NCI-H526 (cell line): ENCODE results near the gene ANKRD18A.

Experiments
- DNase-seq, 2 experiments: peaks; one replicate each; lab custom pipeline; 2025; lab: John Stamatoyannopoulos, UW

Gene ANKRD18A

DNA sequence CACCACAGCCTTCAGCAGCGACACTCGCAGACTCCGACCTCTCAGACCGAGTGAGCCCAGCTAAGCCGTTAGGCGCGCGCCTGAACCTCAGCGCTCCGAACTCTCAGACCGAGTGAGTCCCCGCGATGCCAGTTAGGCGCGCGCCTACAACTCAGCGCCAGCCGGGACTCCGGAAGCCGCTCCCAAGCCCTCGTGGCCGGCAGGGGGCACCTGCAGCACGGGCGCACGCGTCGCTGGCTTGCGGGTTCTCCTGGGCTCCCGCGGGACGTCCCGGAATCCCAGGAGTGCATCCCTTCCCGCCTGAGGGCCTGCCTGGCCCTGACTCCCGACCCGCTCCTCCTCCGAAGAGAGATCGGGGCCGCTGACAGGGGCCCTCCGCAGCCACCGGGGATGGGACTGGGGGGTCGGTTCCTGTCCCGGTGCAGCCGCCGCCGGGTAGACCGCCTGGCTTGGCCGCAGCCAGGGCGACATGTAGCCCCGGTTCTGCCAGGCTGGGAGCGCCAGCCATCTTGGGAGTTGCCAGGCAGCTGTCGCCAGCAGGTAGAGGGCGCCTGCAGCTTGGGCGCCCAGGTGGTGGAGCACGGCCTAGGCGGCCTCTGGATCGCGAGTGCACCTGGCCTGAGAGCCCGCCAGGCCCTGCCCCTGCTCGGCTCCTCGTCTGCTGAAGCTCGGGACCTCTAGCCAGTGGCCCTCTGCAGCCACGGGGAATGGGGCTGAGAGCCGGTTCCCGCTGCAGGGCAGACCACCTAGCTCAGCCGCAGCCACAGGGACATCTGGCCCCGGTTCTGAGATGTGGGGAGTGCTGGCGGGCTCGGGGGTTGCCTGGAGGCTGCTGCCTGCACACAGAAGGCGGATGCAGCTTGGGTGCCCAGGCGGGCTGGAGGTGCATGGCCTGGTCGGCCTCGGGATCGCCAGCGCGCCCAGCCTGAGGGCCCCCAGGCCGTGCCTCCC is at the start of gene ANKRD18A:
ANKRD18A (minus strand) TSS at position 114 of the 951 bp plus-strand sequence. CDS start 311 bp downstream, outside the sequence.
- peak; percentile 90 to 99 for DNase-seq

DNA sequence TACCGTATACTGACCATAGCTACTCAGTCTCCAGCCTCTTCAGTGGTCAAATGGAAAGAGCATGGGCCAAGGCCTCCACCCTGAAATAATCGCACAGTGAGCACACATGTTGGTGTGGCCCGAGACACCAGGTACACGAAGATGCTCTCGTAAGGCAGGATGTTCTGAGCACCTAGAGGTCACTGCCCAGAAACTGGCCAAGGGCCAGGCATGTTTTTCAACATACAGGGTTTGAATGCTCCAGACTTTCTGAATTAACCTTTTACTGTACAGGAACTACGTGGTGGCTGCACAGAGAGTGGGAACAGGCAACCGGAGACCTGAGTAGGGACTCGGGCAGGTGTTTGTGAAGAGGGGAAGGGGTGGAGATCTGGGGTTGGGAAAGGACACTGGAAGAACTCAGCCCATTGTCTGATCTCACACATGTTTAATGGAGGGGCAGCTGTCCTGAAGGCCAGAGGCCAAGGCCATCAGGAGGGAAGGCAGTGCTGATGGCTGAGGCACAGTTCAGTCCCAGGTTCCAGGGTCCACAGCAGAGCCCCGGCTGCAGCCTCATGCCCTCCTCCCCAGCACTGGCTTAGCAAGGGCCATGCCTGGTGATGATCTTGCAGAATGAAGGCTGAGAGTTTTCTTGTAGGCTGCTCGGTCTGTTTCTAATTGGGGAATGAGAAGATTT is 48.5 kb upstream of the ANKRD18A start:
- no peak for DNase-seq

DNA sequence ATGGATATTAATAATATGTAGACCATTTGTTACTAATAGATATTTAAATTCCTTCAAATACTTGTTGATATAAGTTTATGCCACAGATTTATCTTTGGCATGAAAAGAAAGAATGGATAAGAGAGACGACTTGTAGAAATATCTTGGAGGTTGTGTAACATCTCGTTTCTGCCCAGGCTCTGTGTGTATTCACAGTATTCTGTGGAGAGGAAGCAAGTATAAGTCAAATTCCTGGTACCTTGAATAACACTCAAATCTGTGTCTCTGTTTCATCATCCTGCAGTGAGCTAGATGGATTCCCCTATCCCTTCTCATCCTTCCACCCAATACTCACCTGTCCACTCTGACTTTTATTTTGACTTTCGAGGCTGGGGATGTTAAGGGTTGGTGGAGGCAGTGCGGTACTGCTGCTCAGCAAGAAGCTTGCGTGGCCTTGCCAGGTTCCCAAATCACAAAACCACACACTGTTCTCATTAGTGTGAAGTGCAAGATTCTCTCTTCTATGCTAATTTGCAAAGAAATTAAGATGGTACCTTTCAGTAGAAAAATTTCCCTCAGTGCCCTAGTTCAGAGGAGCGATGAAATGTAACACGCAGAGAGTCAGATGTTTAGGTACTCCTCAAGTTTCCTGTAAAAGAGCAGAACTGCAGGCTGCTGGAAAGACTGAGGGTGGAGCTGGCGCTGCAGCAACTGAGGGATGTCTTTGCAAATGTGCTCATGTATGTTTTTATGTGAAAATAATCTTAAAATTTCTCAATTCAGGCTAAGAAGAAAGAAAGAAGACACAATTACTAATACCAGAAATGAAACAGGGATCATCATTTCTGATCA is 42.6 kb upstream of the ANKRD18A start:
- peak in 1 of 2 experiments; percentile 12 for DNase-seq

DNA sequence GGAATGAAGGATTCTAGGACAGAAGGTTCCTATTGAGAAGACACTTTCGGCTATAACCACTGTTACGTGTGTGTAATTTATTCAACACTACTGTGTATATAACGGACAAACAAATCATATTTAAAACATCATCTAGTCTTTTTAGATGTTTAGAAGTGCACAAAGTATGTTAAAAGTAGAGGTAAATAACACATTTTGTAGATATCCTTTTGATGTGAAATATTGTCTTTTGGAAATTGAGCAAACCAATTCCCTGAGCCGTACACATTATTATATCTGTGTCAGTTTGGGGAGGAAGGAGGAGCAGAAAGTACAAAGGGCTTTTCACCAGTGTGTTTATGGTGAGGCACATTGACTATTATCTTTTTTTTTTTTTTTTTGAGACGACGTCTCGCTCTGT is 39.1 kb upstream of the ANKRD18A start:
- DNase-seq = peak in 1 of 2 experiments; percentile 12

DNA sequence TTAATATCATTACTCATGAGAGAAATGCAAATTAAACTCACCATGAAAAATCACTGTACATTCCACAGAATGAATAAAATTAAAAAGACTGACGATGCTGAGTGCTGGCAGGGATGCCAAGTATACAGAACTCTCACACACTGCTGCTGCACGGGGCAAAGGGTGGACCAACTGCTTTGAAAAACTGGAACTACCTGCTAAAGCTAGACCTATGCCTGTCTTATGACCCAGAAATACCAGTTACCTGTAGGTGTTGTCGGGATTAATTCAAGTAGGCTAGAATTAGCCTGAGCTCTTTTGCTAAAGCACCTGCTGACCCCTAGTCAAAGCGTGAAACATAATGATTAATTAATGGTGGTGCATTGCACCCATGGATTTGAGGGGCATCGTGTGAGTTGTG is 36.5 kb upstream of the ANKRD18A start:
- DNase-seq = peak in 1 of 2 experiments; percentile 12

DNA sequence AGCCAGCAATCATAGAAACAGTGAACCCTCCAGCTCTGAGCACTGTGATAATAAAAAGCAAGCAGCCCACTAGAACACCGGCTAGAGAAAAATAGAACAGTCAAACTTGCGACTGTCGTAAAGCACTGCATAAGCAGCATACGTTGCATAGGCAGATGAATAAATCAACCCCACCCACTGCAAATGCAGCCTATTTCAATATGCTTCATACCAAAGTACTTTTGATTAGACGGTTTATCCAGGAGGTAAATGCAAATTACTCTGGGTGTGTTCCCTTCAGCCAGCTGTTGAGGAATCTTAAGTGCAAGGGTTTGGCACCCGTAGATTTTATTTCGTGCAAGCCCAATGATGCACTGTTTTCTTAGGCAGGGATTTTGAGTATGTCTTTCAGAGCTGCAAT is 32.1 kb upstream of the ANKRD18A start:
- peak; percentile 88 to 92 for DNase-seq

DNA sequence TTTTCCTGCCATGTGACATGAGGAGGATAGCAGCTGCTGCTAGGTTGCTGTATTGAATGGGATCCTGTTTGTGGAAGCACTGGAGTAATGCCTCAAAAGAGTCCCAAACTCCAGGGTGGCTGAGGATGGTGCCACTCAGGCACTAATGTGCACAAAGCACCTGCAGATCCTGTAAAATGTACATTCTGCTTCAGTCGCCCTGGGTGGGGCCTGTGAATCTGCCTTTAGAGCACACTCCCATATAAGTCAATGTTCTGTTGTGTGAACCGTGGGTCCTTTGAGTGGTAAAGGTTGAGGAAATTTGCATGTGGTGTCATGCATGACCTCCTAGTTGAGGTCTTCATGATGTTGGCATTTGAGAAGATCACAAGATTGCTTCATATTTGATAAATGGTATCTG is 31.6 kb upstream of the ANKRD18A start:
- peak in 1 of 2 experiments; percentile 88 for DNase-seq

DNA sequence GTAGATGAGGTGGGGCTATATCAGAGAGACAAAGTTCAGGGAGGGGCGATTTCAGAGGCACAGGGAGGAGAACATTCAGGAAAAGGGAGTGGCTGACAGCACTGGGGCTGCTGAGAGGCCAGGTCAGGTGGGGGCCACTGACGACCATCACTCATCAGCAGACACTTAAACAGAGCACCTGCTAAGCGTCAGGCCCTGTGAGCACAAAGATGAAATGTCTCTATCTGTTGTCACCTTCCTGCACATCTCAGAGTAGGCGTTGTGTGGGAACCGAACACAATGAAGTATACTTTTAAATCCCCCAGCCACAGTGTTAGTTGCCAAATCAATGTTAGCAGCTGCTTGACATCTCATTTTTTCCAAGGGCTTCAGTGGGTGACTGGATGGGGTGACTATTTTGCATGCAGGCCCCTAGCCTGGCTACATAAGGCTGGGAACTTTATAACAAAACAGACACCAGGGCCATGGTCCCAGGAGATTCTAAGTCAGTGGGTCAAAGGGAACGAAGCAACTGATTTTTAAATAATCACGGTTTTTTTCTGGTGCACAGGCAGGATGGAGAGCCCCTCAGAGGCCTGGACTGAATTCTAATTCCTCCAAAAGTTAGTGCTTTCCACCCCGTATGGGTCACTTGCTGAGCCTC is 31.1 kb upstream of the ANKRD18A start:
- peak in 1 of 2 experiments; percentile 9 for DNase-seq

DNA sequence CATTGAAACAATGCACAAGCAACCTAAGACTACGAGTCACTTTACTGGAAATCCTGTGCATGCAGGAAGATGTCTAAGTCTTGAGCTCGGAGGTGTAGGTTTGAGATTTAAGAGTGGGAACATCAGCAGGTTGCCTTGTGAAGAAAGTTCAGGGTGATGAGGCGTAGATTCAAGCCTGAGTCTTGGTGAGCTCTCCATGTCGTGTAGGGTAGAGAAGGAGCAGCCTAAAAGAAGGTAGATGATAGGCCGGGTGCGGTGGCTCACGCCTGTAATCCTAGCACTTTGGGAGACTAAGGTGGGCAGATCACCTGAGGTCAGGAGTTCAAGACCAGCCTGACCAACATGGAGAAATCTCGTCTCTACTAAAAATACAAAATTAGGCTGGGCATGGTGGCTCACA is 30.2 kb upstream of the ANKRD18A start:
- DNase-seq = no peak

DNA sequence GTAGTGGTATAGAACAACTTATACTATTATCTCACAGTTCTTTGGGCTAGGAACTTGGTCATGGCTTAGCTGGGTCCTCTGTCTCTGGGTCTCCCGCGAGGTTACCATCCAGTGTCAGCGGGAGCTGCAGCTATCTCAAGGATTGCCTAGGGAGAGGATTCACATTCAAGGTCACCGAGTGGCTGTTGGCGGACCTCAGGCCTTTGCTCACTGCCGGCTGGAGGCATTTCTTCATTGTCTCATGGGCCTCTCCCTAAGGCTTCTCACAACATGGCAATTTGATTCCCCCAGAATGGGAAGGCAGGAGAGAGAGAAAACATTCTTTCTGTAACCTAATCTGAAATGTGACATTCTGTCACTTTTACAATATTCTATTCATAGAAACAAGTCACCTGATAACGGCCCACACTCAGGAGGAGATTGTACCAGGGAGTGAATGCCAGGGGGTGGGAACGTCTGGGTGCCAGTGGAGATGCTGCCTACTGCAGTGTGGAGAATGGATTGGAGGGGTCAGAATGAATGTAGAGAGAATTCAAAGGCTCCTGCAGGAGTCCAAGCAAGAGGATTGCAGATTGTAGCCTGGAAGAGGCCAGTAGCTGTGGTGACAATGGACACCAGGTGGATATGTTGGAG is 29.5 kb upstream of the ANKRD18A start:
- no peak for DNase-seq

DNA sequence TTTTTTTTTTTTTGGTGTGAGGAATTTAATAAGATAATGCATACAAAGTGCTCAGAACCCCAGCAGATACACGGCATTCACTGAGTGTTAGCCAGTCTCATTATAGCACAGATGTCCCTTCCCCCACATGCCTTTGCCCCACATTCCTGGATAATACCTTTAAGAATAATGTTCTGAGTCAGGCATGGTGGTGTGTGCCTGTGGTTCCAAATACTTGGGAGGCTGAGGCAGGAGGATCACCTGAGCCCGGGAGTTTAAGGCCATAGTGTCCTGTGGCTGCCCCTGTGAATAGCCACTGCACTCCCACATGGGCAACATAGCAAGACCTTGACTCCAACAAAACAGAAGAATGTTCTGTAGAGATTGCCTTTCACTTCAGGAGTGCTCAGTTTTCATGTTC is 24.2 kb upstream of the ANKRD18A start:
- DNase-seq = no peak

DNA sequence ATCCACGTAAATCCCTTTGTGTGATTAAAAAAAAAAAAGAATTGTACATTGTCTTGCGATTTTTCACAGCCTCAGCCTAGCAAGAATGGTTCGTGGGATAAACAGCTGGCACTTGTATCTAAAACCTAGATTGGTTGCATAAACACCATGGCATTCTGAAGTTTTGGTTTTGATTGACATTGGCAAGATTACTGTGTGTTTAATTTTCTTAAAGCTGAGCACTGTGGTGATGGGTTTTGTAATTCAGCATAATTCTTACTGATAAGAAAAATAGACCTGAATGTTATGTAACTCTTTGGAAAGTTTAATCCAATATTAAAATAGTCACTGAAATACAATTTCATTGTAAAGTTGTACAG is 23.4 kb upstream of the ANKRD18A start:
- no peak for DNase-seq

DNA sequence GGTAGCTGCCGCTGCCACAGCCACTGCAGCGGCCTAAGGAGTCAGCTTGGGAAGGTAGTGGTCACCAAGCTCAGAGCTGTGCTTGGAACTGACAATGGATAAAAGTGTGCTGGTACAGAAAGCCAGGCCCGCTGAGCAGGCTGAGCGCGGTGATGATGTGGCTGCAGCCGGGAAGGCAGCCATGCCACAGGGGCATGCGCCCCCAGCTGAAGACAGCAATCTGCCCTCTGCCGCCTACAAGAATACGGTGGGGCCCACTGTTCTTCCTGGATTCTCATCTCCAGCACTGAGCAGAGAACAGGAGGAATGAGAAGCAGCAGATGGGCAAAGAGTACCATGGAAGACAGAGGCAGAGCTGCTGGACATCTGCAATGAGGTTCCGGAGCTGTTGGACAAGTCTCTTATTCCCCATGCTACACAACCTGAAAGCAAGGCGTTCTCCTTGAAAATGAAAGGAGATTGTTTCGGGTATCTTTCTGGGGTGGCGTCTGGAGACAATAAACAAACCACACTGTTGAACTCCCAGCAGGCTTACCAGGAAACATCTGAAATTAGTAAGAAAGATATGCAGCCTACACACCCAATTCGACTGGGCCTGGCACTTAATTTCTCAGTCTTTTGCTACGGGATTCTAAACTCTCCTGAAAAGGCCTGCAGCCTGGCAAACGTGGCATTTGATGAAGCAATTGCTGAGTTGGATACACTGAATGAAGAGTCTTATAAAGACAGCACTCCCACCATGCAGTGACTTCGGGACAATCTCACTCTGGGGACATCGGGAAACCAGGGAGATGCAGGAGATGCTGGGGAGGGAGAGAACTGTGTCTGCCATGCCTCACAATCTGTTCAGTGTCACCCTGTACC is 22.8 kb upstream of the ANKRD18A start:
- DNase-seq = no peak

DNA sequence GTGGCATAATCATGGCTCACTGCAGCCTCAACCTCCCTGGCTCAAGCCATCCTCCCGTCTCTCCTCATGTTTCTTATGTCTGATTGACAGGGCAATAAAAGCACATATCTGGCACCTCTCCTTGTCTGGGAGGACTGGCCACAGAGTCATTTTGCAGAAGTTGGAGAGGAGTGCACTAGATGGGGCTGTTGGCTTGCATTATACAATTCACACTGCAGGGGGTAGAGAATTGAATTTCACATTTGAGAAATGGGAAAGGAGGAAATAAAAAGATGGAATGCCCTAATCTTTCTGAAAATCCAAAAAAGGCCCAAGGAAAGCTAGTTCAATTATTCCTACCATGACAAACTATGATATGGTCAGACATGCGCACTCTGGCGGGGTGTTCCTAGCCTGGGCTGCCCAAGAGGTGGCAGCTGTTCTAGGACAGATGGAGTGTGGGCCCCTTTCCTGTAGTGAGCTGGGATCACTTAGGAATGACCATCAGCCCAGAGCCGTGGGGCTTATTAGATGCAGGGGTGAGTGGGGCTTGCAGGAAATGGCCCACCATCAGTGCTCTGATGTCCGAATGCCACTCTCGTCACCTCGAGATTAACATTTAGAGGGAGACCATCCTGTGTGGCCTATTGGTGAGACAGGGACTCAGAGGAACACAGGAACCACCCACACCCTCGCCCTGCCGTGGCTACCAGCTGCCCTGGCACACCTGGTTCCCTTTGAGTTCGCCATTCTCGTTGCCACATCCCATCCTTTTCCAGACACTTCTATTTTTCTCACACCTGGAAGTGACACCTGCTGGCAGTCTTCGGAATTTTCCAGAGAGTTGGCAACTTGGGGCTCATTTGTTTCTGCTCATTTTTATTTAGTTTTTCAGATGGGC is 21.8 kb upstream of the ANKRD18A start:
- peak; percentile 51 to 78 for DNase-seq

DNA sequence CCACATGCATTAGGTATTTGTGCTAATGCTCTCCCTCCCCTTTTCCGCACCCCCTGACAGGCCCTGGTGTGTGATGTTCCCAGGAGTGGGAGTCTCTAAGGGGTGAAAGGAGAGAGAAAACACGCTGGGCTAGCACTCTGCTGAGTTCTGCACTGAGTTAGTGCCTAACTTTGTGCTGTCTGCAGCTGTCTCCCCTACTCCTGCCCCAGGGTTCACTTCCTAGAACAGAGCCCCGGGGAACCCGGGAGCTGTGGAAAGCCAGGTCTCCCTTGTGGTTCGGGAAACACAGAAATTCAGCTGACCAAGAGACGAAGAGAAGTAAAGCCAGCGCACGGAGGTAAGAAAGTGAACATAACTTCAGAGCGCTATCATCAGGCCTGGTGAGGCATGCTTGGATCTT is 20.7 kb upstream of the ANKRD18A start:
- no peak for DNase-seq

DNA sequence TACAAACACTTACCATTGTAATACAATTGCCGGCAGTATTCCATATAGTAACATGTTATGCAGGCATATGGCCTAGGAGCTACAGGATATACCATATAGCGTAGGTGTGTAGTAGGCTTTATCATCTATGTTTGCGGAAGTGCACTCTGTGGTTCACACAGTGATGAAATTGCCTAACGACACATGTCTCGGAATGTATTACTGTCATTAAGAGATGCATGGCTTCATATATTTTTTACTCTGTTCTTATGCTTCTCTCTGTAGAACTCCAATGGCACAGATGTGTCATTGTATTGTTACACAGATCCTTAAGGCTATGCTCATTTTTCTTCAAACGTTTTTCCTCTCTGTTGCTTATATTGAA is 19.2 kb upstream of the ANKRD18A start:
- no peak for DNase-seq

DNA sequence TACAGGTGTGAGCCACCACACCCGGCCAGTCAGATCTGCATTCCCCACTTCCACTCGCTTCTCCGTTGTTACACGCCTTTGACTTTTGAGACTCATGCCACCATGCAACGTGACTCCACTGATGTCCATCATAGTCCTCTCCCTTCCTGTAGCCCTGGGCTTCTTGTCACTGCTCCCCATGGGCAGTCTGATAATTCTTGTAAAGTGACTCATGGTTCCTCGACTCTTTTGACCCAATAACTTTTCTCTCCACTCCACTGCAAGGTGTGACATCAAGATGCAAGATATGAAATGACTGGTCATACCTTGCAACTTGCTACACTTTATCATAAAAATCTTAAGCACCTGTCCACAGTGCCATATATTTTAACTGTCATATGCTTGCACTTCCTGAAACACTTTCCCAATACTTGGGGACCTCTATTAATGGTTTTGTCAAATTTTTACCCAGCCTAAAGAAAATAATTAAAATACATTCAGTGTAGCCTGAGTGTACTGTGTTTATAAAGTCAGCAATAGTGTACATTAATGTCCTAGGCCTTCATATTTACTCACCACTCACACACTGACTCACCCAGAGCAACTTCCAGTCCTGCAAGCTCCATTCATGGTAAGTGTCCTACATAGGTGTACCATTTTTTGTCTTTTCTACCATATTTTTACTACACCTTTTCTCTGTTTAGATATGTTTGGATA is 18.6 kb upstream of the ANKRD18A start:
- DNase-seq = no peak

DNA sequence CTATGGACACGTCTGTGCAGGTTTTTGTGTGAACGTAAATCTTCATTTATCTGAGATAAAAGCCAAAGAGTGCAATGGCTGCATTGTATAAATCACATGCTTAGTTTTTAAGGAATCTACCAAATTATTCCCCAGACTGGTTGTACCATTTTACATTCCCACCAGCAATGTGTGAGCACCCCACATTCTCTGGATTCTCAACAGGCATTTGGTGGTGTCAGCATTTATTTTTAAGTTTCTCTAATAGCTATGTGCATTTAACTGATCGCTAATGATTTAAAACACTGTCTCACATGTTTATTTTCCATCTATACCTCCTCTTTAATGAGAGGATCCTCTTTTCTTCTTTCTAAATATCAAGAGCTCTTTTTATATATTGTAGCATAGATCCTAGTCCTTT is 13.9 kb upstream of the ANKRD18A start:
- no peak for DNase-seq

DNA sequence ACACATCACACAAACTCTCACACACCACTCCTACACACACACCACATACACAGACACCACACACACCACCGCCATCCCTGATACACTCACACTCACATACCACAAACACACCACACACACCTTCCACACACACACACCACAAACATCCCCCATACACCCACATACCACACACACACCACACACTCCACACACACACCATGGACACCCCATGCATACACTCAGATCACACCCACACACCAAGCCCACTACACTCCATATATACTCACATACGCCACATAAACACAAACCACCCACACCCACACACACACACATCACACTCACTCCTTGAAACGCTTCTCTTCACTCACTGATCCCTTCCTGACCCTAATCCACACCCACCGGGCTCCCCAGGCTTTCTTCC is 9.1 kb upstream of the ANKRD18A start:
- no peak for DNase-seq
